Measurements from ENCODE around the gene GAST. TPM values are rescaled to one million over a fixed set of nuclear protein-coding genes. Genes with fewer than 3 reads are reported as not detected.

GAST gene
- total and polyA plus RNA-seq, 2 of the 13 experiments (the other 11 are each of a cell fraction or from before 2014, with no cell fraction given) = 0.32 to 0.42 TPM

GRCh38 chr17:41690497-41690896 is 21.6 kb upstream of the GAST start:
- Histone ChIP-seq H3K36me3 (replicated peaks in 1 of 2; ENCODE audit: control insufficient read depth in 1 of 2, insufficient read depth in 2 of 2, low read length in 2 of 2) (peaks cover 22 to 46% of the 10 kb centered on the region in 2 experiments), H3K4me2 (ENCODE audit: low read depth, low read length) (peak overlapping the region; percentile 99), H3K9me3 (ENCODE audit: low read length) (no peaks in the 10 kb centered on the region), H3K4me1 (ENCODE audit: insufficient read depth, low read length) (peaks cover 29% of the 10 kb centered on the region), H3K27ac (ENCODE audit: extremely low read length, insufficient read depth, low read length) (peak overlapping the region; percentile 99), H3K27me3 (ENCODE audit: control insufficient read depth in 1 of 2, insufficient read depth in 2 of 2, low read length in 2 of 2) (no peaks in the 10 kb centered on the region; a peak in 2 of 5 replicates), H4K20me1 (ENCODE audit: insufficient read depth, low read length) (peaks cover 39% of the 10 kb centered on the region), H3K4me3 (replicated peaks in 1 of 3; ENCODE audit: insufficient read depth in 1 of 3, low read depth in 2 of 3, low read length in 3 of 3) (peak overlapping the region; percentile 81 to 99 (median 88)), H3K9ac (ENCODE audit: insufficient read depth, low read depth, low read length) (peak overlapping the region; percentile 100), H3K79me2 (ENCODE audit: insufficient read depth, low read length) (peaks cover 18% of the 10 kb centered on the region), H2AFZ (ENCODE audit: low read length) (no peak overlapping the region)
- CTCF ChIA-PET (ENCODE audit: low intra/inter-chr PET ratio, low total read pairs) = no interaction called here
- FAIRE-seq = no peak
- POLR2A ChIA-PET = interaction anchor here (1.3 to 6.6 kb wide), 9 partner anchors 12 to 1043 kb away, joined by 4 to 443 read pairs (median 16); partner anchors contain the start of genes ACLY, P3H4 and SMARCE1
- in situ Hi-C loops (cut with HindIII; ENCODE audit: extremely low pct_ligation_motif_present, low pct_unique_long_range_greater_than_20kb) = no loop called here
- no peak for DNase-seq (ENCODE audit: low spot score)
- BruUV-seq (replicated peaks) = no TSS peak
- WGBS (ENCODE audit: low lambda C conversion rate) = 85% methylated on average over 2 of the region's 2 CpGs
- no peak for ATAC-seq
- intact Hi-C loops (cut with micrococcal nuclease; ENCODE audit: unreplicated experiment) = no loop called here
- TF ChIP-seq MTF2 (CRISPR knock-in tag; IDR thresholded peaks at IDR 0.05; ENCODE audit: borderline replicate concordance) = 0 out of 2 replicates have a peak, but pooled peaks have one; percentile 18
- 0 out of 2 replicates have a peak, but pooled peaks have one; percentile 5 for TF ChIP-seq POLR2AphosphoS2 (IDR thresholded peaks at IDR 0.05; ENCODE audit: low read depth, low read length)
- TF ChIP-seq POLR2A (IDR thresholded peaks at IDR 0.05; ENCODE audit: insufficient read depth in 1 of 2, low read depth in 2 of 2, low read length in 2 of 2) = peak in 1 of 2 experiments; percentile 6; a peak in 1 of 4 replicates
- TF ChIP-seq ATAD3A (CRISPR knock-in tag; IDR thresholded peaks at IDR 0.05) = no peak
- no peak for TF ChIP-seq SMARCC2 (IDR thresholded peaks at IDR 0.05)
- no peak for TF ChIP-seq TERF1 (CRISPR knock-in tag; IDR thresholded peaks at IDR 0.05)
- no peak for TF ChIP-seq SOX13 (IDR thresholded peaks at IDR 0.05)
- TF ChIP-seq SOX13 (CRISPR knock-in tag; conservative IDR thresholded peaks at IDR 0.05 in 1 of 2, IDR thresholded peaks at IDR 0.05 in 1 of 2) = peak in 1 of 2 experiments; percentile 93; a peak in 1 of 4 replicates
- TF ChIP-seq DMAP1 (CRISPR knock-in tag; IDR thresholded peaks at IDR 0.05) = no peak
- TF ChIP-seq ZBTB10 (CRISPR knock-in tag; IDR thresholded peaks at IDR 0.05; ENCODE audit: borderline replicate concordance) = no peak
- TF ChIP-seq, protein P1, sequence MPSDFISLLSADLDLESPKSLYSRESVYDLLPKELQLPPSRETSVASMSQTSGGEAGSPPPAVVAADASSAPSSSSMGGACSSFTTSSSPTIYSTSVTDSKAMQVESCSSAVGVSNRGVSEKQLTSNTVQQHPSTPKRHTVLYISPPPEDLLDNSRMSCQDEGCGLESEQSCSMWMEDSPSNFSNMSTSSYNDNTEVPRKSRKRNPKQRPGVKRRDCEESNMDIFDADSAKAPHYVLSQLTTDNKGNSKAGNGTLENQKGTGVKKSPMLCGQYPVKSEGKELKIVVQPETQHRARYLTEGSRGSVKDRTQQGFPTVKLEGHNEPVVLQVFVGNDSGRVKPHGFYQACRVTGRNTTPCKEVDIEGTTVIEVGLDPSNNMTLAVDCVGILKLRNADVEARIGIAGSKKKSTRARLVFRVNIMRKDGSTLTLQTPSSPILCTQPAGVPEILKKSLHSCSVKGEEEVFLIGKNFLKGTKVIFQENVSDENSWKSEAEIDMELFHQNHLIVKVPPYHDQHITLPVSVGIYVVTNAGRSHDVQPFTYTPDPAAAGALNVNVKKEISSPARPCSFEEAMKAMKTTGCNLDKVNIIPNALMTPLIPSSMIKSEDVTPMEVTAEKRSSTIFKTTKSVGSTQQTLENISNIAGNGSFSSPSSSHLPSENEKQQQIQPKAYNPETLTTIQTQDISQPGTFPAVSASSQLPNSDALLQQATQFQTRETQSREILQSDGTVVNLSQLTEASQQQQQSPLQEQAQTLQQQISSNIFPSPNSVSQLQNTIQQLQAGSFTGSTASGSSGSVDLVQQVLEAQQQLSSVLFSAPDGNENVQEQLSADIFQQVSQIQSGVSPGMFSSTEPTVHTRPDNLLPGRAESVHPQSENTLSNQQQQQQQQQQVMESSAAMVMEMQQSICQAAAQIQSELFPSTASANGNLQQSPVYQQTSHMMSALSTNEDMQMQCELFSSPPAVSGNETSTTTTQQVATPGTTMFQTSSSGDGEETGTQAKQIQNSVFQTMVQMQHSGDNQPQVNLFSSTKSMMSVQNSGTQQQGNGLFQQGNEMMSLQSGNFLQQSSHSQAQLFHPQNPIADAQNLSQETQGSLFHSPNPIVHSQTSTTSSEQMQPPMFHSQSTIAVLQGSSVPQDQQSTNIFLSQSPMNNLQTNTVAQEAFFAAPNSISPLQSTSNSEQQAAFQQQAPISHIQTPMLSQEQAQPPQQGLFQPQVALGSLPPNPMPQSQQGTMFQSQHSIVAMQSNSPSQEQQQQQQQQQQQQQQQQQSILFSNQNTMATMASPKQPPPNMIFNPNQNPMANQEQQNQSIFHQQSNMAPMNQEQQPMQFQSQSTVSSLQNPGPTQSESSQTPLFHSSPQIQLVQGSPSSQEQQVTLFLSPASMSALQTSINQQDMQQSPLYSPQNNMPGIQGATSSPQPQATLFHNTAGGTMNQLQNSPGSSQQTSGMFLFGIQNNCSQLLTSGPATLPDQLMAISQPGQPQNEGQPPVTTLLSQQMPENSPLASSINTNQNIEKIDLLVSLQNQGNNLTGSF (CRISPR knock-in tag; IDR thresholded peaks at IDR 0.05) = no peak
- TF ChIP-seq, protein P2, sequence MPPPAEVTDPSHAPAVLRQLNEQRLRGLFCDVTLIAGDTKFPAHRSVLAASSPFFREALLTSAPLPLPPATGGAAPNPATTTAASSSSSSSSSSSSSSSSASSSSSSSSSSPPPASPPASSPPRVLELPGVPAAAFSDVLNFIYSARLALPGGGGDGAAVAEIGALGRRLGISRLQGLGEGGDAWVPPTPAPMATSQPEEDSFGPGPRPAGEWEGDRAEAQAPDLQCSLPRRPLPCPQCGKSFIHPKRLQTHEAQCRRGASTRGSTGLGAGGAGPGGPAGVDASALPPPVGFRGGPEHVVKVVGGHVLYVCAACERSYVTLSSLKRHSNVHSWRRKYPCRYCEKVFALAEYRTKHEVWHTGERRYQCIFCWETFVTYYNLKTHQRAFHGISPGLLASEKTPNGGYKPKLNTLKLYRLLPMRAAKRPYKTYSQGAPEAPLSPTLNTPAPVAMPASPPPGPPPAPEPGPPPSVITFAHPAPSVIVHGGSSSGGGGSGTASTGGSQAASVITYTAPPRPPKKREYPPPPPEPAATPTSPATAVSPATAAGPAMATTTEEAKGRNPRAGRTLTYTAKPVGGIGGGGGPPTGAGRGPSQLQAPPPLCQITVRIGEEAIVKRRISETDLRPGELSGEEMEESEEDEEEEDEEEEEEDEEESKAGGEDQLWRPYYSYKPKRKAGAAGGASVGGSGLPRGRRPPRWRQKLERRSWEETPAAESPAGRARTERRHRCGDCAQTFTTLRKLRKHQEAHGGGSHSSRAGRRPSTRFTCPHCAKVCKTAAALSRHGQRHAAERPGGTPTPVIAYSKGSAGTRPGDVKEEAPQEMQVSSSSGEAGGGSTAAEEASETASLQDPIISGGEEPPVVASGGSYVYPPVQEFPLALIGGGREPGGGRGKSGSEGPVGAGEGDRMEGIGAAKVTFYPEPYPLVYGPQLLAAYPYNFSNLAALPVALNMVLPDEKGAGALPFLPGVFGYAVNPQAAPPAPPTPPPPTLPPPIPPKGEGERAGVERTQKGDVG (CRISPR knock-in tag; IDR thresholded peaks at IDR 0.05; ENCODE audit: borderline replicate concordance) = no peak

Data from HepG2 (cell line).